ENCODE results near the gene HINT3. TPM values are rescaled to one million over a fixed set of nuclear protein-coding genes. Genes with fewer than 3 reads are reported as not detected.
A peak's percentile ranks its signal among the peaks of the same experiment; 100 is the strongest.
"Not testable (repeated sequence)": the region's sequence is repeated elsewhere in the genome, so short reads cannot be mapped to it uniquely, and the experiment has no call there.

Gene HINT3
- 16.8 and 17.4 TPM in 2 replicates for total RNA-seq
- long read RNA-seq, transcript HINT3-201 (5 exons, 3,314 nt), result major isoform, 33 of 37 reads
- long read RNA-seq, partial matches to known transcripts, result 0 of 37 reads
- long read RNA-seq, other reads (novel, unspliced or antisense), result 4 of 37 reads

GRCh38 chr6:125956506-125957390 is at the start of gene HINT3:
Gene HINT3, plus strand, starts transcription at chr6:125956770. Its CDS starts 208 bp downstream, at chr6:125956978.
- no peak within 1 kb of the TSS for H3K4me3 Mint-ChIP-seq
- H3K9me3 Mint-ChIP-seq, result no peaks in the 10 kb centered on the region
- H3K4me1 Mint-ChIP-seq, result peaks cover 3% of the 10 kb centered on the region
- H3K27ac Mint-ChIP-seq (ENCODE audit: unreplicated experiment), result no peak within 1 kb of the TSS
- TF ChIP-seq CTCF (conservative IDR thresholded peaks at IDR 0.05), result peak; percentile 99
- peaks cover 30% of the 10 kb centered on the region for H3K27me3 Mint-ChIP-seq (ENCODE audit: low read depth)
- no peaks in the 10 kb centered on the region for H3K36me3 Mint-ChIP-seq (ENCODE audit: low read depth)
- peak; percentile 100 for DNase-seq (ENCODE audit: low read depth, low spot score)

- Mint-ChIP-seq H3K27me3 (ENCODE audit: low read depth) (no peaks in the 10 kb centered on the region), H3K4me1 (no peaks in the 10 kb centered on the region)
These were observed 46.0 kb upstream of the HINT3 start for GRCh38 chr6:125910527-125910926.

GRCh38 chr6:125911051-125911451 is 45.5 kb upstream of the HINT3 start:
- not testable (repeated sequence) for H3K27me3 Mint-ChIP-seq (ENCODE audit: low read depth); H3K4me3 Mint-ChIP-seq; H3K36me3 Mint-ChIP-seq (ENCODE audit: low read depth); H3K27ac Mint-ChIP-seq (ENCODE audit: unreplicated experiment); H3K4me1 Mint-ChIP-seq; H3K9me3 Mint-ChIP-seq; DNase-seq (ENCODE audit: low read depth, low spot score)

More at GRCh38 chr6:125910527-125910926, 46.0 kb upstream of the HINT3 start:
- Mint-ChIP-seq H3K4me3 (no peak overlapping the region), H3K9me3 (no peaks in the 10 kb centered on the region), H3K27ac (ENCODE audit: unreplicated experiment) (no peak overlapping the region), H3K36me3 (ENCODE audit: low read depth) (no peaks in the 10 kb centered on the region)
- DNase-seq (ENCODE audit: low read depth, low spot score), result no peak
- no peak for TF ChIP-seq CTCF (conservative IDR thresholded peaks at IDR 0.05)

- H3K36me3 Mint-ChIP-seq (ENCODE audit: low read depth); H3K4me1 Mint-ChIP-seq; H3K27me3 Mint-ChIP-seq (ENCODE audit: low read depth); H3K9me3 Mint-ChIP-seq; H3K27ac Mint-ChIP-seq (ENCODE audit: unreplicated experiment); H3K4me3 Mint-ChIP-seq; DNase-seq (ENCODE audit: low read depth, low spot score): not testable (repeated sequence)
These were observed 44.1 kb upstream of the HINT3 start for GRCh38 chr6:125912430-125912829.

- Mint-ChIP-seq H3K4me3 (no peak overlapping the region), H3K27me3 (ENCODE audit: low read depth) (no peaks in the 10 kb centered on the region), H3K27ac (ENCODE audit: unreplicated experiment) (no peak overlapping the region), H3K9me3 (no peaks in the 10 kb centered on the region), H3K4me1 (no peaks in the 10 kb centered on the region), H3K36me3 (ENCODE audit: low read depth) (peaks cover 6% of the 10 kb centered on the region)
- DNase-seq (ENCODE audit: low read depth, low spot score), result no peak
- no peak for TF ChIP-seq CTCF (conservative IDR thresholded peaks at IDR 0.05)
These were observed 43.4 kb upstream of the HINT3 start for GRCh38 chr6:125913145-125913544.

GRCh38 chr6:125913864-125914351 is 42.7 kb upstream of the HINT3 start:
- H3K4me3 Mint-ChIP-seq, result no peak overlapping the region
- peaks cover 6% of the 10 kb centered on the region for H3K36me3 Mint-ChIP-seq (ENCODE audit: low read depth)
- H3K4me1 Mint-ChIP-seq, result peaks cover 4% of the 10 kb centered on the region
- no peaks in the 10 kb centered on the region for H3K9me3 Mint-ChIP-seq
- H3K27me3 Mint-ChIP-seq (ENCODE audit: low read depth), result no peaks in the 10 kb centered on the region
- H3K27ac Mint-ChIP-seq (ENCODE audit: unreplicated experiment), result no peak overlapping the region
- TF ChIP-seq CTCF (conservative IDR thresholded peaks at IDR 0.05), result no peak
- DNase-seq (ENCODE audit: low read depth, low spot score), result no peak
